Measurements from ENCODE around the gene LYG1. TPM values are rescaled to one million over a fixed set of nuclear protein-coding genes. Genes with fewer than 3 reads are reported as not detected.

LYG1 gene
- total and polyA plus RNA-seq, 2 of the 4 experiments (the other 2 are of a cell fraction): 1.2 TPM; not detected in 1

DNA sequence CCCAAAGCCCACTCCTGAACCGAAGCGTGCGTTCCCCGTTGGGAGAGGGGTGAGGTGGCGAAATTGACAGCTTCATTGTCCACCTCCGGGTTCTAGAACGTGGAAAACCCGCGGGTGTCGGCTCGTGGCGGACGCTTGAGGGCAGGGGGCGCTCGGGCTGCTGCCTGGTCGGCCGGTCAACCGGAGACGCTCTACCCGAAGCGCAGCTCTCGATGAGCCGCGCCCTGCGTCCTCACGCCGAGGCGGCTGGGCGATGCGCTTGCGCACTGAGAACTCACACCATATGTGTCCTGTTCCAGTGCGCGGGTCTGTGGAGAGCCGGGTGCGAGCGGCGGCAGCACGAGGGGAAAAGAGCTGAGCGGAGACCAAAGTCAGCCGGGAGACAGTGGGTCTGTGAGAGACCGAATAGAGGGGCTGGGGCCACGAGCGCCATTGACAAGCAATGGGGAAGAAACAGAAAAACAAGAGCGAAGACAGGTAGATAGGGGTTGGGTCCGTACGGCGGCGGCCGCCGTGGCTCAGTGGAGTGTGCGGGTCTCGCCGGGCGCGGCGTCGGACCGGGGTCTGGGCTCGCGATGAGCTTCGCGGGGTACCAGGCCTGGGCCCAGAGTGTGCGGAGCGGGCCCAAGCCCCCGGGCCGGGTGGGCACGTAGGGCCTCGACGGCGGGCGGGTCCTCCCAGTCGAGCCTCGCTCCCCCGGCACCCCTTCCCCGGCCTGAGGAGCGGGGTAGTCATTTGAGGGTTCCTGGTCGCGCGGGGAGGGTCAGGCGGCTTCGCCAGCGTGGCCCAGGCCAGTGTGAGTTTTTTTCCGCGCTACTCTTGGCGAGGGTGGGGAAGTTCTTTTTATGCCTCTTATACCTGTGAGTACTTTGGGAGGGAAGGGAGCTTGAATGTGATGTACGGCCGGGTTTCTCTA, 36.4 kb upstream of the LYG1 start, which contains the start of gene EIF5B (continued):
- peak; percentile 37 for TF ChIP-seq RAD21 (IDR thresholded peaks at IDR 0.05; ENCODE audit: low read length)
- TF ChIP-seq RCOR1 (IDR thresholded peaks at IDR 0.05; ENCODE audit: insufficient replicate concordance, low read length): no peak
- no peak for TF ChIP-seq CEBPB (IDR thresholded peaks at IDR 0.05; ENCODE audit: low read depth, low read length)
- no peak for TF ChIP-seq CHD1 (IDR thresholded peaks at IDR 0.05; ENCODE audit: low read depth, low read length)

DNA sequence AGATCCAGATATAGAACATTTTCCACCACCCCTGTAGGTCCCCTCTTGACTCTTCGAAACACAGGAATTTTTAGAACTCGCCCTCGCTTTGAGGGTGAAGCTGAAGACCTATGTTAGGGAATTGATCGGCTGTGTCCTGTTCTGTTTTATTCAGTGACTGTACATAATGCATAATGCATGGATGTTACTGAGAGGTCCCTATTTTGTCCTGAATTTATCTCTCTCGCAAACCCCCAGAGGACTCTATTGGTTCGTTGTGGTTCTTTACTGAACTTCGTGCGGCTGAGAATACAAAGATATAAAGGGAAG, 35.8 kb upstream of the LYG1 start:
- peak overlapping the region; percentile 69 for H3K4me3 ChIP-seq (ENCODE audit: insufficient read depth, low read depth, low read length)
- DNase-seq (no peak), ATAC-seq (ENCODE audit: low read depth) (peak; percentile 3)
- peak overlapping the region; percentile 49 for H2AK9ac ChIP-seq (replicated peaks; ENCODE audit: low read depth, low read length, poor library complexity)
- peaks cover 0 to 41% of the 10 kb centered on the region in 2 experiments; a peak in 3 of 4 replicates for H3K79me1 ChIP-seq (ENCODE audit: low read depth in 1 of 2, low read length in 2 of 2)
- peaks cover 6% of the 10 kb centered on the region for H3K36me3 ChIP-seq (ENCODE audit: control insufficient read depth, insufficient read depth, low read length)
- CTCF ChIA-PET: interaction anchor here (0.9 to 1.3 kb wide), 6 partner anchors 9 to 155 kb away, joined by 3 to 4 read pairs (median 3); partner anchors contain the start of gene REV1
- peak overlapping the region; percentile 61 for H2BK5ac ChIP-seq (ENCODE audit: low read depth, low read length, poor library complexity, severe bottlenecking)
- H3K27me3 ChIP-seq (ENCODE audit: control insufficient read depth, insufficient read depth, low read length): no peaks in the 10 kb centered on the region
- intact Hi-C loops (cut with micrococcal nuclease): loop anchor here (1.0 kb wide), 2 partner anchors 154 to 155 kb away; partner anchors contain the start of genes MITD1, MRPL30 and REV1
- H3K4me2 ChIP-seq (ENCODE audit: low read depth, low read length): peak overlapping the region; percentile 94
- H4K91ac ChIP-seq (ENCODE audit: insufficient read depth, low read depth, low read length): peak overlapping the region; percentile 28; the same call in 1 of the 2 replicates
- H2BK120ac ChIP-seq (ENCODE audit: low read depth, low read length): 0 out of 2 replicates have a peak overlapping the region, but pooled peaks have one; percentile 29
- no peaks in the 10 kb centered on the region for H3K9me1 ChIP-seq (ENCODE audit: insufficient read depth, low read length)
- peak overlapping the region; percentile 71 for H3K4ac ChIP-seq (ENCODE audit: low read depth, low read length)
- TF ChIP-seq MAFK (IDR thresholded peaks at IDR 0.05; ENCODE audit: low read depth, low read length) (no peak), POLR2A (IDR thresholded peaks at IDR 0.05; ENCODE audit: low read depth, low read length) (0 out of 2 replicates have a peak, but pooled peaks have one; percentile 11)
- H3K9ac ChIP-seq (ENCODE audit: low read depth, low read length): peak overlapping the region; percentile 72
- peak overlapping the region; percentile 25 to 92 for H4K8ac ChIP-seq (ENCODE audit: low read depth in 2 of 2, low read length in 2 of 2)
- peak overlapping the region; percentile 63; the same call in 1 of the 2 replicates for H4K5ac ChIP-seq (ENCODE audit: low read depth, low read length)
- dilution Hi-C loops (cut with HindIII; ENCODE audit: low sequenced_read_pairs, unreplicated experiment): no loop called here
- H3K27ac ChIP-seq (ENCODE audit: insufficient read depth, low read length): peak overlapping the region; percentile 75
- peak overlapping the region; percentile 88 for H3K23ac ChIP-seq (ENCODE audit: low read depth, low read length)
- POLR2A ChIA-PET (ENCODE audit: unreplicated experiment): interaction anchor here (0.7 kb wide), 1 partner anchor 48 kb away, joined by 3 read pairs; no protein-coding TSS in a partner anchor
- no CpG with 5 or more reads among the region's 8 CpGs for WGBS, 2 experiments (ENCODE audit: extremely low coverage in 2 of 2, insufficient read length in 1 of 2)
- H3K56ac ChIP-seq (ENCODE audit: extremely low read depth, insufficient read depth, low read length): peak overlapping the region; percentile 51
- no TSS peak for BruUV-seq (replicated peaks)
- peaks cover 22% of the 10 kb centered on the region; the same call in 1 of the 2 replicates for H4K20me1 ChIP-seq (ENCODE audit: insufficient read depth, low read length)
- no peak overlapping the region for H2AK5ac ChIP-seq (ENCODE audit: low read depth, low read length)
- H3K4me1 ChIP-seq (ENCODE audit: control insufficient read depth, insufficient read depth, low read length): no peaks in the 10 kb centered on the region
- H3K14ac ChIP-seq (replicated peaks; ENCODE audit: low read depth, low read length): peak overlapping the region; percentile 23; the same call in 1 of the 2 replicates
- no peaks in the 10 kb centered on the region for H3K9me3 ChIP-seq (ENCODE audit: control insufficient read depth, insufficient read depth, low read length)
- H2BK15ac ChIP-seq (ENCODE audit: low read depth, low read length): no peak overlapping the region
- in situ Hi-C loops (cut with MboI; ENCODE audit: low sequenced_read_pairs): loop anchor here (10.0 kb wide), 1 partner anchor 152 kb away; the partner anchor contains the start of genes MITD1 and MRPL30
- no peak overlapping the region for H2BK20ac ChIP-seq (ENCODE audit: low read depth, low read length)
- H2AFZ ChIP-seq (replicated peaks; ENCODE audit: low read length, poor library complexity): peak overlapping the region; percentile 98
- peak overlapping the region; percentile 34; the same call in 1 of the 2 replicates for H3K18ac ChIP-seq (ENCODE audit: low read depth, low read length)

Data from IMR-90 (cell line).